Stimulated activated effector memory CD8-positive, alpha-beta T cell treated with anti-CD3 and anti-CD28 coated beads, Interleukin-12 subunit alpha, Interleukin-12 subunit beta, amount 100 ng/mL, for 72 hours (primary cell): ENCODE measurements around the gene NTN3.

Experiments
- ATAC-seq: fragments of 150-1000 bp; cut with Tn5 transposase; 2 replicates; pipeline ENCODE4 v1.10.0; 2021
- DNase-seq, 2 donors: peaks; one replicate each; pipeline ENCODE4 v3.0.0; 2021 to 2022; ENCODE audit warnings: low spot score in 2 of 2
- H3K27ac Mint-ChIP-seq: one replicate; pipeline ENCODE4 v1.8.0; 2022; ENCODE audit warnings: mild to moderate bottlenecking, mixed read lengths
- H3K36me3 Mint-ChIP-seq: one replicate; pipeline ENCODE4 v1.8.0; 2022; ENCODE audit warnings: mild to moderate bottlenecking, mixed read lengths
- H3K4me1 Mint-ChIP-seq: one replicate; pipeline ENCODE4 v1.8.0; 2022; ENCODE audit warnings: mixed read lengths
- H3K4me3 Mint-ChIP-seq: one replicate; pipeline ENCODE4 v1.8.0; 2022; ENCODE audit warnings: mild to moderate bottlenecking, mixed read lengths
- H3K9me3 Mint-ChIP-seq: one replicate; pipeline ENCODE4 v1.8.0; 2022; ENCODE audit warnings: mixed read lengths

The NTN3 gene

DNA sequence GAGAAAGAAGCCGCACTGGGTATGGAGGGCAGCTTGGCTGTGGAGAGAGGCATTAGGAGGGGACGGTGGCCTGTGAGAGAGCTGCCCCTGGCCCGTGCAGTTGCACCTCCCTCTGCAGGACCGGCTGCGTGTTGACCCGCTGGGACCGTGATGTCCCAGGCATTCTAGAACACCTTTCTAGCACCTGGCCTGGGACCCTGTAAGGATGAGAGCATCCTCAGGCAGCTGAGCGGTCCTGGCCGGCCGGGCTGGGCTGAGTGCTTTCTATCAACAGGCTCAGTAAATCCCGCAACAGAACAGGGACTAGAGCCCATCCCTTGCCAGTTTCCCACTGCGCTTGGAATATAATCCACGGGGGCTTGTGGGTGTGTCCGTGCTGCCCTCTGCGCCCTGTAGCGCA, 18.5 kb downstream of the NTN3 start:
- no peak overlapping the region for H3K4me3 Mint-ChIP-seq
- no peaks in the 10 kb centered on the region for H3K9me3 Mint-ChIP-seq
- H3K4me1 Mint-ChIP-seq: peaks cover 24% of the 10 kb centered on the region

DNA sequence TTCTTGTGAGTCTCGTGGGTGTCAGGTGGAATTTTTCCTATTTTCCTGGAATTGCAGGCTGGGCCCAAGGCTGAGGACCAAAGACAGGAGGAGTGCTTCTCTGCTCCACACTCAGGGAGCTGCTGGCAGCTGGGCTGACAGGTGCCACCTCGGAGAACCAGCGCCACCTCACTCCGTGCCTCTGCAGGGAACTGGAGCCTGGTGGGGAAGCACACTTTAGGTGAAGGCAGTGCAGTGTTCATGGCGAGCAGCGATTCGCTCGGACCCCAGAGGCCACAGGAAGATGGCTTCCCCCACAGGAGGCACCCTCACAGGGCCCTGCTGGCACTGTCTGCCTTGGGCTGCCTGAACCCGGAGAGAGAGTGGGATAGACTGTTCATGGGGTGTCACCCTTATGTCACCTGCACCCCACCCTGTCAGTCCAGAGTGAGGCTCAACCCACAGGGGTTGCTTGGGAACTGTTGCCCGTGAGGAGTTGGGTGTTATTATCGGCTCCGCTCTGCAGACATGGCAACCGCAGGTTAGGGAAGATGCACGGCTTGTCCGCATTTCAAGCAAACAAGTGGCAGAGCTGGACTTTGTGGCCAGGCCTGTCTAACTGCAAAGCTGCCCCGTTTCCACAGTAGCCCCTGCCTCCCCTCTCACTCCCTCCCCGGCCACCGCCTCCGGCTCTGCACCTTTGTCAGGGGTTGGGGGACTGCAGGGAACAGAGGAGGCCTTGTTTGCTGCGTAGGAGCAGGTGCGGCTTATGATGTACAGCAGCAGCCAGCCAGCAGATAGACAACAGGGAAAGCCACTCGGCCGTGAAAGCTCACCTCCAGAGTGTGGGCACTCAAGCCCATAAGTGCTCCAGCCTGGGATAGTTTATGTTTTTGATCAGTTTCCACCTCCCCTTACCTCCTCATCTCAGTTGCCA, 19.4 kb downstream of the NTN3 start:
- no peaks in the 10 kb centered on the region for H3K36me3 Mint-ChIP-seq
- H3K4me1 Mint-ChIP-seq: peaks cover 17% of the 10 kb centered on the region
- H3K4me3 Mint-ChIP-seq: no peak overlapping the region
- DNase-seq: no peak
- no peaks in the 10 kb centered on the region for H3K9me3 Mint-ChIP-seq
- ATAC-seq: no peak
- no peak overlapping the region for H3K27ac Mint-ChIP-seq

More for the DNA sequence above, 18.5 kb downstream of the NTN3 start:
- ATAC-seq: no peak
- H3K36me3 Mint-ChIP-seq: no peaks in the 10 kb centered on the region
- H3K27ac Mint-ChIP-seq: no peak overlapping the region
- DNase-seq: no peak

DNA sequence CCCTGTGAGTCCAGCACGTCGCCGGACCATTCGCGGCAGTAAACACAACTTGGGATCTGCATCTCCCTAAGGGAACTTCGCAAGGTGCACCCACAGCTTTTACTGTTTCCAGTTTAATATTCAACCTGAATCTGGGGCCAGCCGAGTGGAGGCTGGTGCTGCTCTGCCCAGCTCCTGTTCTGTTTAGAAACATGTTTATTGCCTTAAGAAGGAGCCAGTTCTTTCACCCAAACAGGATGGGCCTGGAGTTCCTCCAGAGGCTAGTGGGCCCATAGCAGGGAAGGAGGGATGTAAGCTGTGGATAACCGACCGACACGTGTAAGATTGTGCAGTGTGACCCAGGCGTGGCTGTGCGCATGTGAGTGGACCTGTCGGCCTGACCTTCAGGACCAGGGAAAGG, 21.2 kb downstream of the NTN3 start:
- DNase-seq: no peak
- no peak for ATAC-seq
- H3K9me3 Mint-ChIP-seq: no peaks in the 10 kb centered on the region
- H3K36me3 Mint-ChIP-seq: peaks cover under 1% of the 10 kb centered on the region
- no peak overlapping the region for H3K27ac Mint-ChIP-seq
- peaks cover 5% of the 10 kb centered on the region for H3K4me1 Mint-ChIP-seq
- no peak overlapping the region for H3K4me3 Mint-ChIP-seq

GRCh38 chr16:2493605-2494004, 22.5 kb downstream of the NTN3 start:
- Mint-ChIP-seq H3K27ac (no peak overlapping the region), H3K9me3 (no peaks in the 10 kb centered on the region), H3K4me3 (no peak overlapping the region), H3K4me1 (no peaks in the 10 kb centered on the region), H3K36me3 (peaks cover 7% of the 10 kb centered on the region)
- DNase-seq (no peak), ATAC-seq (no peak)

GRCh38 chr16:2494616-2495015, 23.5 kb downstream of the NTN3 start:
- ATAC-seq: no peak
- Mint-ChIP-seq H3K9me3 (no peaks in the 10 kb centered on the region), H3K27ac (no peak overlapping the region), H3K4me3 (no peak overlapping the region), H3K4me1 (no peaks in the 10 kb centered on the region), H3K36me3 (peaks cover 7% of the 10 kb centered on the region)
- no peak for DNase-seq

DNA sequence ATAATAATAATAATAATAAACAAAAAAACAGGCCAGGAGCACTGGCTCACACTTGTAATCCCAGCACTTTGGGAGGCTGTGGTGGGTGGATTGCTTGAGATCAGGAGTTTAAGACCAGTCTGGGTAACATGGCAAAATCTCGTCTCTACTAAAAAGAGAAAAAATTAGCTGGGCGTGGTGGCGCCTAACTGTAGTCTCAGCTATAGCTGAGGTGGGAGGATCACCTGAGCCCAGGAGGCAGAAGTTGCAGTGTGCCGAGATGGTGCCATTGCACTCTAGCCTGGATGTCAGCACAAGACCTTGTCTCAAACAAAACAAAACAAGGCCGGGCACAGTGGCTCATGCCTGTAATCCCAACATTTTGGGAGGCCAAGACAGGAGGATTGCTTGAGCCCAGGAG, 23.9 kb downstream of the NTN3 start:
- no peak for DNase-seq
- no peaks in the 10 kb centered on the region for H3K4me1 Mint-ChIP-seq

GRCh38 chr16:2496223-2497115, 25.4 kb downstream of the NTN3 start:
- H3K9me3 Mint-ChIP-seq: no peaks in the 10 kb centered on the region
- no peak overlapping the region for H3K27ac Mint-ChIP-seq
- DNase-seq (no peak), ATAC-seq (no peak)
- no peaks in the 10 kb centered on the region for H3K4me1 Mint-ChIP-seq
- H3K4me3 Mint-ChIP-seq: no peak overlapping the region
- peaks cover 7% of the 10 kb centered on the region for H3K36me3 Mint-ChIP-seq

More for the DNA sequence above, 23.9 kb downstream of the NTN3 start:
- H3K27ac Mint-ChIP-seq: no peak overlapping the region
- no peak overlapping the region for H3K4me3 Mint-ChIP-seq
- ATAC-seq: no peak
- peaks cover 7% of the 10 kb centered on the region for H3K36me3 Mint-ChIP-seq
- H3K9me3 Mint-ChIP-seq: no peaks in the 10 kb centered on the region

DNA sequence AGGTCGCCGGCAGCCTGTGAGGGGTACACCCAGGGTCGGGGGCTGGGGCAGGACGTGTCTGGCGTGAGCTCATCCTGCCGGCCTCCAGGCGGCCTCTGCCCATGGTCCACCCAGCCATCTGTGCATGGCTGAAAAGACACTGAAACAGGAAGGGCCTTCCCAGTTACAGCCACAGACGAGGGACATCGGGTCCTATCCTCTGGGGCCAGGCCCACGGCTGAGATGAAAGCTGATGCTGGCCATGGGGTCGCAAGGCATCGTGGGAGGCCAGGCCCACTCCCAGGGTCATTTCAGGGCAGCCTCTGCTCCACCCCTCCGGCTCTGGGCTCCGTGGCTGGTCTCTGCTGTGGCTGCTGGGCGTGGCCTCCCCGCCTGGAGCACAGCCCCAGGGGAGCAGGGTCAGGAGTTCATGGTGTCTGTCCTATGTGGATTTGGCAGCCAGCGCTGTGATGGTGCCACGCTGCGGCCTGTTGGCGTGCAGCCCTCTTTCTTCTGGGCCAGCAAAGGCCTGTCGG, 26.1 kb downstream of the NTN3 start:
- H3K4me1 Mint-ChIP-seq: no peaks in the 10 kb centered on the region
- DNase-seq (no peak), ATAC-seq (no peak)
- H3K27ac Mint-ChIP-seq: no peak overlapping the region
- H3K36me3 Mint-ChIP-seq: peaks cover 7% of the 10 kb centered on the region
- no peaks in the 10 kb centered on the region for H3K9me3 Mint-ChIP-seq
- H3K4me3 Mint-ChIP-seq: no peak overlapping the region

DNA sequence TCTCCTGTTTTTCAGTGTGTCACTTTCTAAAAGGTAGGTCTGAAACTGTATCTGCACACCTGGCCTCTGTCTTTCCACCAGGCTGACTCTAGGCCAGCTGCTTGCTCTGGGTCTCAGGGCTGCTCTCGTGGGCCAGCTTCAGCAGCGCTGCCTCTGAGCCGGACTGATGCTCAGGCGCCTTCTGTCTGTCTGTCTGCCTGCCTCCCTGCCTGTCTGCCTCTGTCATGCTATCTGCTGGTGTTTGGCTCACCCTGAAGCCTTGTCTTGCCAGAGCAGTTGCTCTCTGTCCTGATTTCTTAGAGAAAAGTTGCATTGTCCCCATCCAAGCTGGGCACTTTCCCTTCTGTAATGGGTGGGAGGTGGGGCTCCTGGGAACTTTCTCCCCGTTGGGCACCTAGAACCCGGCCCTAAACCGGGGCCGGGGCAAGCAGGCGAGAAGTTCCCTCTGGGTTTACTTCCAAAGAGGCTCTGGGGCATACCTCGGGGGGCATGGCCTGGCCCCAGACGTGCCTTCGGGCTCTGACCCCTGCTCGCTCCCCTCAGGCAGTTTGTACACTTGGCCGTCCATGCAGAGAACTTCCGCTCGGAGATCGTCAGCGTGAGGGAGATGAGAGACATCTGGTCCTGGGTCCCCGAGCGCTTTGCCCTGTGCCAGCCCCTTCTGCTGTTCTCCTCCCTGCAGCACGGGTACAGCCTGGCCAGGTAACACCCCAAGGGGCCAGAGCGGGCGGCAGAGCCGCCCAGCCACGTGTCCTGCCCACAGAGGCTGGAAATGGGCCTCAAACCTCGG, 26.8 kb downstream of the NTN3 start:
- no peak overlapping the region for H3K27ac Mint-ChIP-seq
- DNase-seq: no peak
- H3K36me3 Mint-ChIP-seq: peaks cover 7% of the 10 kb centered on the region
- no peak for ATAC-seq
- no peaks in the 10 kb centered on the region for H3K4me1 Mint-ChIP-seq
- no peak overlapping the region for H3K4me3 Mint-ChIP-seq
- H3K9me3 Mint-ChIP-seq: no peaks in the 10 kb centered on the region

DNA sequence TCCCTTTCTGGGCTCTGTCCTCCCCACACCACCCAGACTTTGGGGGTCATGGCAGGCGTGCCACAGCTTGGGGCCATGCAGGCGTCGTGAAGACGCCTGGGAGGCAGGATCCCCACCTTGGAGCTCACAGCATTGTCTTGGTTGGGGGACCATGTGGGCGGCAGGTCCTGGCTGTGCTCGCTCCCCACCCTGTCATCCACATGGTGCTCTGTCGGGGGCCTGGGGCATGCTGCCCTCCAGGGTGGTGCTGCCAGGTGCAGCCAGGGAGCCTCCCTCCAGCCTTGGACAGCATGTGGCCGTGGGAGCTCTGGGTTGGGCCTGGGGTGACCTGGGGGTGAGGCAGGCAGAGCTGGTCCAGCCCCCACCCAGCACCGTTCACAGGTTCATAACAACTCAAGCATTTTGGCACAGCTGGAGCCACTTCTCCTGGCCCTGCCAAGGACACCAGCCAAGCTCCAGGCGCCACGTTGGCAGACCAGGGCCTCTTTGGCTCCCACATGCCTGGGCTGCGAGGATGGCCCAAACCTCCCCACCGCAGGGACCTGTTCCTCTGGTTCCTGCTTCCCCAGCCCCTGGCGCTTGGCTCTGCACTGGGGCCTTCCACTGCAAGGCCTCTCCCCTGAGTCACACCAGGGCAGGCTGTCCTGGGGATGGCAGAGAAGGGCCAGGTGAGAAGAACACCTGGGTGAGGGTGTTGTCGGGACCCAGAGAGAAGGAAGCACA, 27.6 kb downstream of the NTN3 start:
- ATAC-seq: no peak

DNA sequence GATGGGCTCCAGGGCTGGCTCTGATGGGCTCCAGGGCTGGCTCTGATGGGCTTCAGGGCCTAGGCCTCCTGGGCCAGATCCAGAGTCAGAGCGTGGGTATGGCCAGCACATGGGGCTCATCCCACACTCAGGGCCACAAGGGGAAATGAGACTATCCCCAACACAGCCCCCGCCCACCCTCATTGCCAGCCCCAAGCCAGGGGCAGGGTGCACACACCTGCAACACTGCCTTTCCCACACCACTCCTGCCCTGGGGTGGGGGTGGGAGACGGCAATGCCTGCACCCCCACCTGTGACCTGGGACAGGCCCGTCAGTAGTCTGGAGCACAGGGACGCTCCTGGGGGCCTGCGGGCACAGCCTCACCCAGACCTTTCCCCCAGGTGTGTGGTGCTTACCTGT, 28.4 kb downstream of the NTN3 start:
- no peak for ATAC-seq
- Mint-ChIP-seq H3K9me3 (no peaks in the 10 kb centered on the region), H3K36me3 (peaks cover 7% of the 10 kb centered on the region), H3K4me1 (no peaks in the 10 kb centered on the region), H3K27ac (no peak overlapping the region), H3K4me3 (no peak overlapping the region)
- DNase-seq: no peak

More for the DNA sequence above, 27.6 kb downstream of the NTN3 start:
- no peak for DNase-seq
- Mint-ChIP-seq H3K27ac (no peak overlapping the region), H3K36me3 (peaks cover 7% of the 10 kb centered on the region), H3K4me1 (no peaks in the 10 kb centered on the region), H3K9me3 (no peaks in the 10 kb centered on the region), H3K4me3 (no peak overlapping the region)

- no peaks in the 10 kb centered on the region for H3K9me3 Mint-ChIP-seq
- H3K27ac Mint-ChIP-seq: no peak overlapping the region
- H3K36me3 Mint-ChIP-seq: peaks cover 7% of the 10 kb centered on the region
- no peaks in the 10 kb centered on the region for H3K4me1 Mint-ChIP-seq
- DNase-seq (no peak), ATAC-seq (no peak)
- H3K4me3 Mint-ChIP-seq: no peak overlapping the region
Observed at GRCh38 chr16:2499890-2500429, 28.9 kb downstream of the NTN3 start.

GRCh38 chr16:2500430-2500917, 29.4 kb downstream of the NTN3 start:
- Mint-ChIP-seq H3K36me3 (peaks cover 7% of the 10 kb centered on the region), H3K4me3 (no peak overlapping the region), H3K4me1 (no peaks in the 10 kb centered on the region), H3K27ac (no peak overlapping the region), H3K9me3 (no peaks in the 10 kb centered on the region)
- ATAC-seq (no peak), DNase-seq (no peak)
